ENCODE data around the gene BCKDHB.

- no peak for TF ChIP-seq CTCF (IDR thresholded peaks at IDR 0.05 in 4 of 5, conservative IDR thresholded peaks at IDR 0.05 in 1 of 5)
- TF ChIP-seq POLR2A (IDR thresholded peaks at IDR 0.05): no peak
Observed at GRCh38 chr6:80205404-80205803, 98.9 kb downstream of the BCKDHB start.

Data from gastrocnemius medialis (tissue), 4 donors.